K562 (cell line): ENCODE data around the gene SEC61G. TPM values are rescaled to one million over a fixed set of nuclear protein-coding genes. Genes with fewer than 3 reads are reported as not detected.
A peak's percentile ranks its signal among the peaks of the same experiment; 100 is the strongest.

ENCODE experiments used
- CBFA2T2 ChIP-seq: fragments of 450-650 bp; conservative IDR thresholded peaks from 2 replicates; pipeline ENCODE4 v1.6.1; 2017; ENCODE audit warnings: mild to moderate bottlenecking
- CEBPB ChIP-seq: fragments of 450-650 bp; IDR thresholded peaks from 2 replicates; pipeline ENCODE4 v1.6.1; 2016; ENCODE audit warnings: missing genetic modification characterization, missing compliant biosample characterization
- CUX1 ChIP-seq: fragments of 200-800 bp; sonication (Bioruptor generic); IDR thresholded peaks from 2 replicates; pipeline ENCODE4 v1.6.1; 2016; ENCODE audit warnings: missing genetic modification characterization, missing compliant biosample characterization
- MCM2 ChIP-seq: fragments of 450-650 bp; IDR thresholded peaks from 2 replicates; pipeline ENCODE4 v1.6.1; 2017; ENCODE audit warnings: low read depth, mild to moderate bottlenecking
- MCM7 ChIP-seq, 2 experiments: fragments of 450-650 bp; IDR thresholded peaks; 2 replicates each; pipeline ENCODE4 v1.6.1; 2016 to 2018
- NEUROD1 ChIP-seq: fragments of 150-350 bp; IDR thresholded peaks from 2 replicates; pipeline ENCODE4 v1.6.1; 2014; ENCODE audit warnings: borderline replicate concordance, low read length, low read depth; ENCODE audit not compliant: partially characterized antibody
- POLR2G ChIP-seq: fragments of 200-400 bp; formaldehyde crosslinking; IDR thresholded peaks from 2 replicates; pipeline ENCODE4 v1.6.1; 2017; ENCODE audit warnings: low read depth, mild to moderate bottlenecking, antibody characterized with exemption, low read length, moderate library complexity
- POLR2H ChIP-seq: IDR thresholded peaks from 2 replicates; pipeline ENCODE4 v1.6.1; 2016; ENCODE audit warnings: missing genetic modification characterization, low read depth, mild to moderate bottlenecking, control low read depth, missing compliant biosample characterization, moderate library complexity
- PRDM10 ChIP-seq: fragments of 450-650 bp; IDR thresholded peaks from 2 replicates; pipeline ENCODE4 v1.6.1; 2018; ENCODE audit not compliant: partially characterized antibody
- RBM25 ChIP-seq: fragments of 200-400 bp; formaldehyde crosslinking; IDR thresholded peaks from 2 replicates; pipeline ENCODE4 v1.6.1; 2018; ENCODE audit warnings: low read length, low read depth, moderate library complexity; ENCODE audit not compliant: severe bottlenecking
- SNRNP70 ChIP-seq: fragments of 200-400 bp; formaldehyde crosslinking; optimal IDR thresholded peaks from 2 replicates; pipeline ENCODE3; 2017; ENCODE audit warnings: low read depth, low read length
- SUPT5H ChIP-seq: fragments of 450-650 bp; IDR thresholded peaks from 2 replicates; pipeline ENCODE4 v1.6.1; 2016
- ZBTB11 ChIP-seq, 3 experiments: fragments of 200-800 bp in 1 of 3; fragments of 250-450 bp in 1 of 3; fragments of 450-650 bp in 1 of 3; sonication (Bioruptor Pico) in 1 of 3; sonication (Bioruptor generic) in 1 of 3; formaldehyde crosslinking in 1 of 3; IDR thresholded peaks; 2 replicates each; pipeline versions ENCODE4 v1.6.1 to v1.8.0; 2016 to 2022; ENCODE audit warnings: mild to moderate bottlenecking in 2 of 3, missing genetic modification characterization in 2 of 3, missing compliant biosample characterization in 1 of 3, moderate library complexity in 1 of 3
- ZFP1 ChIP-seq: fragments of 450-650 bp; formaldehyde crosslinking; IDR thresholded peaks from 2 replicates; pipeline ENCODE4 v1.4.0; 2020; ENCODE audit warnings: mild to moderate bottlenecking, mixed read lengths
- ZNF134 ChIP-seq: fragments of 250-450 bp; sonication (Bioruptor Pico); conservative IDR thresholded peaks from 2 replicates; pipeline ENCODE4 v1.4.0; 2020
- polyA plus RNA-seq, 8 experiments: library from polyadenylated mRNA; depleted of rRNA in 4 of 8; stranded (reverse) in 5 of 8; unstranded in 3 of 8; fragments of >200 nt; fragmentation: Nextera tagmentation in 2 of 8; fragmentation: Illumina TruSeq in 1 of 8; extraction: Ambion mirVana in 2 of 8; extraction: Trizol in 1 of 8; gene quantifications; 2 replicates each; pipeline versions ENCODE4 v1.2.1 to v1.2.3, GENCODE V29; 2011 to 2014; ENCODE audit warnings: inconsistent platforms in 1 of 8, missing spikeins in 1 of 8
- total RNA-seq, 7 experiments: library from RNA; depleted of rRNA in 6 of 7; stranded (reverse); fragments of >200 nt in 6 of 7; fragmentation: Illumina TruSeq in 2 of 7; extraction: Trizol in 2 of 7; gene quantifications; 2 replicates each; pipeline versions ENCODE4 v1.2.1 to v1.2.3, GENCODE V29; 2011 to 2021; ENCODE audit warnings: low replicate concordance in 1 of 7

Gene SEC61G
- total and polyA plus RNA-seq, 9 of the 15 experiments (the other 6 are each of a cell fraction or from before 2014, with no cell fraction given) = 138 to 565 (median 223) TPM

GRCh38 chr7:54758702-54759592 lies at the start of gene SEC61G (continued):
- TF ChIP-seq CUX1 (CRISPR knock-in tag) (no peak), MCM7 (IDR thresholded peaks at IDR 0.05) (no peak), POLR2G (peak; percentile 95), CEBPB (tag) (no peak), MCM2 (no peak), RBM25 (peak; percentile 64), SUPT5H (peak; percentile 93), CBFA2T2 (no peak), ZBTB11 (CRISPR knock-in tag; IDR thresholded peaks at IDR 0.05) (no peak; a peak in 1 of 6 replicates), SNRNP70 (no peak), ZNF134 (CRISPR knock-in tag) (peak; percentile 94), PRDM10 (no peak), ZFP1 (CRISPR knock-in tag) (no peak), POLR2H (tag) (peak; percentile 92), NEUROD1 (peak; percentile 36)
